GM12878 (cell line): Measurements from ENCODE around the gene MED10. TPM values are rescaled to one million over a fixed set of nuclear protein-coding genes. Genes with fewer than 3 reads are reported as not detected.

ENCODE experiments used
- ATAC-seq: fragments of 200-7000 bp; cut with Tn5 transposase; 3 replicates; pipeline ENCODE4 v1.9.1; 2020; ENCODE audit warnings: mild to moderate bottlenecking, moderate library complexity
- BruUV-seq: library from RNA; stranded (reverse); fragments of 400-500 nt; replicated peaks from 2 replicates; lab custom pipeline; 2021; lab: Mats Ljungman, UMichigan
- CTCF ChIA-PET: fragments of 300-600 bp; sonication (Branson Sonifier 250); formaldehyde crosslinking; extraction: SDS; loops from one replicate; lab custom pipeline; 2021; ENCODE audit warnings: inconsistent platforms; lab: Yijun Ruan, JAX
- POLR2A ChIA-PET: fragments of 350-600 bp; formaldehyde crosslinking; extraction: SDS; loops from one replicate; lab custom pipeline; 2021; ENCODE audit warnings: inconsistent platforms; lab: Charles Lee
- RAD21 ChIA-PET: fragments of 300-600 bp; sonication (Branson Sonifier 250); formaldehyde crosslinking; loops from one replicate; lab custom pipeline; 2023; ENCODE audit warnings: antibody characterized with exemption; ENCODE audit not compliant: unreplicated experiment; lab: Charles Lee
- SMC1A ChIA-PET: fragments of 300-600 bp; sonication (Branson Sonifier 250); formaldehyde crosslinking; loops from one replicate; lab custom pipeline; 2023; ENCODE audit not compliant: unreplicated experiment, uncharacterized antibody; lab: Charles Lee
- DNase-seq: peaks from one replicate; pipeline ENCODE4 v3.0.0-alpha.2; 2011; ENCODE audit warnings: low read depth, low spot score
- FAIRE-seq: peaks from 3 replicates; lab custom pipeline; 2011; peaks lifted over from hg19 to GRCh38; lab: Jason Lieb, UNC
- H2AFZ ChIP-seq: 2 replicates; pipeline ENCODE4 v1.6.0; 2011; ENCODE audit warnings: low read depth, low read length, control low read depth; ENCODE audit not compliant: control insufficient read depth
- H3K27ac ChIP-seq: 2 replicates; pipeline ENCODE4 v1.5.1; 2011; ENCODE audit warnings: control low read depth; ENCODE audit not compliant: control insufficient read depth, insufficient read depth
- H3K27me3 ChIP-seq, 2 experiments: replicated peaks in 1 of 2; 2 replicates each; pipeline versions ENCODE4 v1.6.0 to v1.6.1; 2011; ENCODE audit warnings: low read length in 1 of 2; ENCODE audit not compliant: control insufficient read depth in 2 of 2, insufficient read depth in 2 of 2
- H3K36me3 ChIP-seq, 2 experiments: 2 replicates each; pipeline ENCODE4 v1.5.1; 2011; ENCODE audit warnings: low read length in 1 of 2; ENCODE audit not compliant: control insufficient read depth in 2 of 2, insufficient read depth in 2 of 2
- H3K4me1 ChIP-seq: 2 replicates; pipeline ENCODE4 v1.6.1; 2011; ENCODE audit warnings: mild to moderate bottlenecking, low read length, moderate library complexity, mixed read lengths; ENCODE audit not compliant: control insufficient read depth, insufficient read depth
- H3K4me2 ChIP-seq: 2 replicates; pipeline ENCODE4 v1.6.0; 2011; ENCODE audit warnings: control low read depth; ENCODE audit not compliant: control insufficient read depth, insufficient read depth
- H3K4me3 ChIP-seq: fragments of 200-600 bp; sonication (generic); 2 replicates; pipeline ENCODE4 v1.5.1; 2016
- H3K79me2 ChIP-seq: 2 replicates; pipeline ENCODE4 v1.6.0; 2011; ENCODE audit warnings: low read length; ENCODE audit not compliant: control insufficient read depth, insufficient read depth
- H3K9ac ChIP-seq: 2 replicates; pipeline ENCODE4 v1.8.0; 2011; ENCODE audit warnings: low read length, control low read depth, mixed read lengths; ENCODE audit not compliant: control insufficient read depth, insufficient read depth
- H3K9me3 ChIP-seq: replicated peaks from 3 replicates; pipeline ENCODE4 v1.5.1; 2011; ENCODE audit warnings: mild to moderate bottlenecking, low read length; ENCODE audit not compliant: control insufficient read depth, insufficient read depth
- H4K20me1 ChIP-seq: 2 replicates; pipeline ENCODE4 v1.6.0; 2011; ENCODE audit not compliant: control insufficient read depth, insufficient read depth
- EGR1 ChIP-seq, 2 experiments: IDR thresholded peaks; 1 replicate in 1 of 2; 2 replicates in 1 of 2; pipeline ENCODE4 v1.6.1; 2011 to 2012; ENCODE audit warnings: low read depth in 2 of 2, low read length in 2 of 2, borderline replicate concordance in 1 of 2, mild to moderate bottlenecking in 1 of 2, moderate library complexity in 1 of 2
- EZH2 ChIP-seq: IDR thresholded peaks from 2 replicates; pipeline ENCODE4 v1.6.1; 2012; ENCODE audit warnings: low read depth, mild to moderate bottlenecking, control low read depth, inconsistent platforms, low read length, borderline replicate concordance; ENCODE audit not compliant: control insufficient read depth
- HDAC6 ChIP-seq: fragments of 200-600 bp; sonication (generic); IDR thresholded peaks from one replicate; pipeline ENCODE4 v1.8.0; 2017; ENCODE audit warnings: antibody characterized with exemption; ENCODE audit not compliant: unreplicated experiment
- HSF1 ChIP-seq: fragments of 150-350 bp; IDR thresholded peaks from 2 replicates; pipeline ENCODE4 v1.6.1; 2014; ENCODE audit warnings: mild to moderate bottlenecking, low read depth, low read length
- MEF2A ChIP-seq: IDR thresholded peaks from 2 replicates; pipeline ENCODE4 v1.6.1; 2011; ENCODE audit warnings: low read depth, mild to moderate bottlenecking, low read length, moderate library complexity; ENCODE audit not compliant: insufficient read depth
- MTA2 ChIP-seq: fragments of 450-650 bp; IDR thresholded peaks from 2 replicates; pipeline ENCODE4 v1.6.1; 2016; ENCODE audit warnings: low read depth, mild to moderate bottlenecking, moderate library complexity
- POLR2A ChIP-seq: IDR thresholded peaks from 2 replicates; pipeline ENCODE4 v1.6.1; 2011; ENCODE audit warnings: low read depth, mild to moderate bottlenecking, low read length
- RAD21 ChIP-seq: IDR thresholded peaks from 2 replicates; pipeline ENCODE4 v1.6.1; 2011; ENCODE audit warnings: mild to moderate bottlenecking, low read depth, low read length, moderate library complexity; ENCODE audit not compliant: insufficient read depth
- SUZ12 ChIP-seq: fragments of 200-600 bp; sonication (generic); IDR thresholded peaks from one replicate; pipeline ENCODE4 v1.6.1; 2018; ENCODE audit warnings: antibody characterized with exemption, mild to moderate bottlenecking; ENCODE audit not compliant: unreplicated experiment
- ZNF384 ChIP-seq: IDR thresholded peaks from 2 replicates; pipeline ENCODE4 v1.6.1; 2012; ENCODE audit warnings: low read depth, mild to moderate bottlenecking, low read length, improper control_type of control experiment, borderline replicate concordance
- WGBS: methylation state at CpG from one replicate; pipeline ENCODE4 v1.1.6; 2016; ENCODE audit warnings: low lambda C conversion rate; ENCODE audit not compliant: insufficient replicate concordance, insufficient coverage; ENCODE audit errors: missing lambda C conversion rate; 5-methylcytosine and 5-hydroxymethylcytosine counted together
- in situ Hi-C: fragments of 300-500 bp; cut with MboI; formaldehyde crosslinking; loops from 9 replicates; pipeline ENCODE4 v1.14.3; 2018; ENCODE audit warnings: mixed read lengths
- intact Hi-C: fragments of 100-400 bp; cut with micrococcal nuclease; formaldehyde crosslinking; loops from one replicate; pipeline ENCODE4 v1.14.2; 2022; ENCODE audit not compliant: unreplicated experiment
- polyA plus RNA-seq, 11 experiments: library from polyadenylated mRNA; depleted of rRNA in 4 of 11; unstranded in 6 of 11; stranded (reverse) in 5 of 11; fragments of >200 nt; fragmentation: Nextera tagmentation in 4 of 11; fragmentation: Illumina TruSeq in 1 of 11; extraction: Ambion mirVana in 4 of 11; extraction: Trizol in 1 of 11; gene quantifications; 1 replicate in 1 of 11; 2 replicates in 10 of 11; pipeline versions ENCODE4 v1.2.1 to v1.2.3, GENCODE V29; 2011 to 2016; ENCODE audit warnings: inconsistent platforms in 2 of 11, missing spikeins in 2 of 11, low read depth in 1 of 11
- total RNA-seq, 4 experiments: library from RNA; depleted of rRNA in 3 of 4; stranded (reverse); fragments of >200 nt in 3 of 4; fragmentation: Illumina TruSeq in 1 of 4; extraction: Trizol in 1 of 4; gene quantifications; 2 replicates each; pipeline versions ENCODE4 v1.2.1 to v1.2.3, GENCODE V29; 2013 to 2021
- TF ChIP-seq, protein P1 (sequence below): fragments of 450-650 bp; IDR thresholded peaks from 2 replicates; pipeline ENCODE4 v1.6.1; 2017; ENCODE audit warnings: borderline replicate concordance
- TF ChIP-seq, protein P2 (sequence below): fragments of 450-650 bp; IDR thresholded peaks from 2 replicates; pipeline ENCODE4 v1.6.1; 2017; ENCODE audit warnings: mild to moderate bottlenecking, moderate library complexity

The MED10 gene
- total and polyA plus RNA-seq, 10 of the 15 experiments (the other 5 are each of a cell fraction or from before 2014, with no cell fraction given), result 21.2 to 111 (median 46.6) TPM

DNA sequence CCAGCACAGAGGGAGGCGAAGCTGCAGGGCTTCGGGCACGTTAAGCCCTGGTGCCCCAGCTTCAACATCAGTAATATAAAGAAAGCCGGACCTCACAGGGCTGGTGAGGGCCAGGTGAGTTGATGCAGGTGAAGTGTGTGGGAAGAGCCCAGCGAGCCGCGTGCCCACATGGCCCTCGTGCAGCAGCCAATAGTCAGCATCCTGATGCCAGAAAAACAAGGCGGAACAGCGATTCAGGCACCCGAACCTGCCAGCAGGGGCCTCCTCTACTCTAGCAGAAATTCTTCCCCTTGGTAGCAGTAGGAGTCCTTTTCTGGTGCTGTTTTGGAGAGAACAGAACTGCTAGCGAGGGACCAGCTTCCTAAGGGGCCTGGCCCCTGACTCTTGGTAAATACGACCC, 7.8 kb downstream of the MED10 start:
- ChIA-PET SMC1A (interaction anchor here (0.9 kb wide), 1 partner anchor 109 kb away, joined by 4 read pairs; no protein-coding TSS in a partner anchor), CTCF (no interaction called here), POLR2A (no interaction called here), RAD21 (no interaction called here)
- intact Hi-C loops (loop anchor here (10.0 kb wide), 1 partner anchor 204 kb away; no protein-coding TSS in a partner anchor), in situ Hi-C loops (loop anchor here (10.0 kb wide), 1 partner anchor 364 kb away; no protein-coding TSS in a partner anchor)
- no peak overlapping the region for H3K9ac ChIP-seq
- no peak overlapping the region for H3K4me2 ChIP-seq
- ATAC-seq, result no peak; the same call in 2 of the 3 replicates
- H3K4me3 ChIP-seq, result no peak overlapping the region
- no peak overlapping the region for H2AFZ ChIP-seq
- H3K27ac ChIP-seq, result no peak overlapping the region
- H4K20me1 ChIP-seq, result no peaks in the 10 kb centered on the region
- no TSS peak for BruUV-seq
- DNase-seq, result no peak
- H3K79me2 ChIP-seq, result peaks cover 3% of the 10 kb centered on the region; the same call in 1 of the 2 replicates
- no peaks in the 10 kb centered on the region for H3K27me3 ChIP-seq
- TF ChIP-seq HSF1 (no peak), ZNF384 (no peak), HDAC6 (no peak), MEF2A (no peak), RAD21 (0 out of 2 replicates have a peak, but pooled peaks have one; percentile 9), EZH2 (no peak), POLR2A (peak; percentile 21; the same call in 1 of the 2 replicates), MTA2 (no peak), EGR1 (IDR thresholded peaks at IDR 0.05; ENCODE audit: borderline replicate concordance in 1 of 2, low read depth in 2 of 2, low read length in 2 of 2) (no peak), SUZ12 (no peak)
- TF ChIP-seq, protein P1, sequence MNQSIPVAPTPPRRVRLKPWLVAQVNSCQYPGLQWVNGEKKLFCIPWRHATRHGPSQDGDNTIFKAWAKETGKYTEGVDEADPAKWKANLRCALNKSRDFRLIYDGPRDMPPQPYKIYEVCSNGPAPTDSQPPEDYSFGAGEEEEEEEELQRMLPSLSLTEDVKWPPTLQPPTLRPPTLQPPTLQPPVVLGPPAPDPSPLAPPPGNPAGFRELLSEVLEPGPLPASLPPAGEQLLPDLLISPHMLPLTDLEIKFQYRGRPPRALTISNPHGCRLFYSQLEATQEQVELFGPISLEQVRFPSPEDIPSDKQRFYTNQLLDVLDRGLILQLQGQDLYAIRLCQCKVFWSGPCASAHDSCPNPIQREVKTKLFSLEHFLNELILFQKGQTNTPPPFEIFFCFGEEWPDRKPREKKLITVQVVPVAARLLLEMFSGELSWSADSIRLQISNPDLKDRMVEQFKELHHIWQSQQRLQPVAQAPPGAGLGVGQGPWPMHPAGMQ, result no peak
- TF ChIP-seq, protein P2, sequence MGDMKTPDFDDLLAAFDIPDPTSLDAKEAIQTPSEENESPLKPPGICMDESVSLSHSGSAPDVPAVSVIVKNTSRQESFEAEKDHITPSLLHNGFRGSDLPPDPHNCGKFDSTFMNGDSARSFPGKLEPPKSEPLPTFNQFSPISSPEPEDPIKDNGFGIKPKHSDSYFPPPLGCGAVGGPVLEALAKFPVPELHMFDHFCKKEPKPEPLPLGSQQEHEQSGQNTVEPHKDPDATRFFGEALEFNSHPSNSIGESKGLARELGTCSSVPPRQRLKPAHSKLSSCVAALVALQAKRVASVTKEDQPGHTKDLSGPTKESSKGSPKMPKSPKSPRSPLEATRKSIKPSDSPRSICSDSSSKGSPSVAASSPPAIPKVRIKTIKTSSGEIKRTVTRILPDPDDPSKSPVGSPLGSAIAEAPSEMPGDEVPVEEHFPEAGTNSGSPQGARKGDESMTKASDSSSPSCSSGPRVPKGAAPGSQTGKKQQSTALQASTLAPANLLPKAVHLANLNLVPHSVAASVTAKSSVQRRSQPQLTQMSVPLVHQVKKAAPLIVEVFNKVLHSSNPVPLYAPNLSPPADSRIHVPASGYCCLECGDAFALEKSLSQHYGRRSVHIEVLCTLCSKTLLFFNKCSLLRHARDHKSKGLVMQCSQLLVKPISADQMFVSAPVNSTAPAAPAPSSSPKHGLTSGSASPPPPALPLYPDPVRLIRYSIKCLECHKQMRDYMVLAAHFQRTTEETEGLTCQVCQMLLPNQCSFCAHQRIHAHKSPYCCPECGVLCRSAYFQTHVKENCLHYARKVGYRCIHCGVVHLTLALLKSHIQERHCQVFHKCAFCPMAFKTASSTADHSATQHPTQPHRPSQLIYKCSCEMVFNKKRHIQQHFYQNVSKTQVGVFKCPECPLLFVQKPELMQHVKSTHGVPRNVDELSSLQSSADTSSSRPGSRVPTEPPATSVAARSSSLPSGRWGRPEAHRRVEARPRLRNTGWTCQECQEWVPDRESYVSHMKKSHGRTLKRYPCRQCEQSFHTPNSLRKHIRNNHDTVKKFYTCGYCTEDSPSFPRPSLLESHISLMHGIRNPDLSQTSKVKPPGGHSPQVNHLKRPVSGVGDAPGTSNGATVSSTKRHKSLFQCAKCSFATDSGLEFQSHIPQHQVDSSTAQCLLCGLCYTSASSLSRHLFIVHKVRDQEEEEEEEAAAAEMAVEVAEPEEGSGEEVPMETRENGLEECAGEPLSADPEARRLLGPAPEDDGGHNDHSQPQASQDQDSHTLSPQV, result no peak
- 83% methylated on average over 13 of the region's 13 CpGs for WGBS
- H3K4me1 ChIP-seq, result no peaks in the 10 kb centered on the region
- FAIRE-seq, result no peak
- H3K9me3 ChIP-seq, result no peaks in the 10 kb centered on the region
- peaks cover 31 to 46% of the 10 kb centered on the region in 2 experiments for H3K36me3 ChIP-seq
